GM19023 (cell line): Measurements from ENCODE around the gene MOB1B.

Experiments used
- ATAC-seq: cut with Tn5 transposase; IDR thresholded peaks from one replicate; pipeline ENCODE4 v1.9.1; 2021; ENCODE audit warnings: mild to moderate bottlenecking, moderate library complexity; ENCODE audit not compliant: unreplicated experiment

MOB1B gene

DNA sequence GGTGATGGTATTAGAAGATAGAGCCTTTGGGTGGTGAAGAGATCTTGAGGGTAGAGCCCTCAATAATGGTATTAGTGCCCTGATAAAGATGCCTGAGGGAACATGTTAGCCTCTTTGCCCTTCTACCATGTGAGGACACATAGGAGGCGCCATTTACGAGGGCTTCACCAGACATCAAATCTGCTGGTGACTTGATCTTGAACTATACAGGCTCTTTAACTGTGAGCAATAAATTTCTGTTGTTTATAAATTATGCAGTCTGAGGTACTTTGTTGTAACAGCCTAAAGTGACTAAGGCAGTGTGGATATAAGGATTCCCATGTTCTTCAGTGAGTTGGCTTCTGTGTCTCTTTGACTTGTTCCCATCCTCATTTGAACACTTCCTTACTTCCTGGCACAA, 11.8 kb downstream of the MOB1B start:
- no peak for ATAC-seq

DNA sequence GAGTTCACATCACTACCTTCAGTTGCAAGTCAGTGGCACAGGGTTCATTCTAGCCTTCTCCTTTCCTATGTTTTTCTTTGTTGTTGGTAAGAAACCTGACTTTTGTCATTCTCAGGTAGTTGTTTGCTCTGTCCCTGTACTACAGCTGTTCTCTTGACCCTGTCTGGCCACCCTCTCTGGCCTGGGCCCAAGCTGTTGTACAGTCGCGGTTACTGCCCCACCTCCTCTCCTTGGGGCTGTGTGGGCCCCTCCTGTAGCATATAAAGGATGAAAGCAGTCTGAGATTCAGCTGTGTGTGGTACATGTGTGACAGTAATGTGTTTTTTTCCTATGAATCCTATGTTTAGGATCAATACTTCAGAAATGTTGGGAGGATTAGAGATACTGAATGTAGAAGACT, 12.5 kb downstream of the MOB1B start:
- no peak for ATAC-seq

DNA sequence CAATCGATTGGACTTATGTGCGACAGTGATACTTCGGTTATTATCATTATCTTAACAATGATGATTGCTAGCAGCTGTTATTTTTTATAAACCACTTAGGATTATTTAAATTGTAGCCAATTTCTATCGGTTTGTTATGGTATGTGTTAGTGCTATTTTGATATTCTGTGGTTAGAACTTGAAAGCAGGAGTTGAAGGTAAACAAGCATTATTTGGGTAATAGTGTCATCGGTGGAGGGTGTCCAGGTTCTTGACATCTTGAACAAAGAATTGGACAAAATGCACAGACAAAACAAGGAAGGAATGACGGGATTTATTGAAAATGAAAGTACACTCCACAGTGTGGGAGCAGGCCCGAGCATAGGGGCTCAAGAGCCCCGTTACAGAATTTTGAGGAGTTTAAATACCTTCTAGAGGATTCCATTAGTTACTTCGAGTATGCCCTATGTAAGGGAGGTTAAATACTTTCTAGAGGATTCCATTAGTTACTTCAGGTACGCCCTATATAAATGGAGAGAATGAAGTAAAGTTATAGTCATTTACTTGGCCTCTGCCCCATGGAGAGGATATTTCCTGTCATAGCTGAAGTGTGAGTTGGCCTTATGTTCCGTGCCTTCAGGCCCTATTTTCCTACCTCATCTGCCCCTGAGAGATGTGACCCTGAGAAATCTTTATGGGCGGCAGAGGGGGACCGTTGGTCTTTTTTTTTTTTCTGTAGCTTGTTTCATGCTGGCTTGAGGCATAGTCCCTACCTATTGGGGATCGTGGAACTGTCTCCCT, 13.1 kb downstream of the MOB1B start:
- ATAC-seq: no peak

DNA sequence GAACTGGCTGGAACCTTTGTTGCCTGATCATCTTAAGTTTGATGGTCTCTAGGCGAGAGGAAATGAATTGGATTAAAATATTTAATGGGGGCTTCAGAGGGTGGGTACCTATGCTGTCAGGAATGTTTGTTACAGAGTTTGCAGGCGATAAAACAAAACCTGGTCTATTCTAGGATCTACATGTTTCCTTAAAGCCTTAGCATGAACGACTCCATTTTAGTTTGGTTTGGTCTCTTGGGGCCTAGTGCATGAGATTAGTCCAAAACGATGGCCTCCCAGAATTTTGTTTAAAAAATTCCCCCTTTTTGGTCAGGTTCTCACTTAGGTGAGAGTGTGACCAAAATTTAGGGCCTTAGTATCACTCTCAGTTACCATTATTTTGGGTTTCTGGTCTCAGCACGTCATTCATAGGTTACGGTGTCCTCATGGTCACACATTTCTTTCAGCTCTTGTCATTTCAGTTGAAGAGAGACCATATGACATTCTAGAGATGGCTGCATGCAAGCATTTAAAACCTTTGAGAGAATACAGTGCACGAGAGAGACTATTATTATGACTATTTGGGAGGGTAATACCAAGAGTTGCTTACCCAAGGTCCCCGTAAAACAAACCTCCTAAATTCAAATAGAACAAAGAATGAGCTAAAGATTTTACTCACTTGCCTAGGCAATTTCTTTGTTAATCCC, 13.8 kb downstream of the MOB1B start:
- ATAC-seq: no peak

DNA sequence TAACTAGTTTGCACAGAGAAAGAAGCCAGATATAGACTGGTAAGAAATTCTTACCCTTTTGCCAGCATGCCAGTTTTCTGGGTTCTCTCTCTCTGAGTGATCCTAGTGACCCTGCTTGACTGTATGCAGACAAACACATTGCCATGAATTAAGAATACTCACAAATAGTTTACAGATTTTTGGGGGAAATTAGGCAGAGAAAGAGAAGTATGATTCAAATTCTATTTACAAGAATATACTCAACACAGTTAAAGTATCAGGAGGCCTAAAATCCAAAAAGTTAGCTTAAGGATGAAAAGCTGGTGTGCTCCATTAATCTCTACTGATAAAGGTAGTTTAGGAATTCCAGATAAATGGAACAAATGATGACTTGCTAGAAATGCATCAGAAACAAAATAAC, 18.4 kb downstream of the MOB1B start:
- ATAC-seq: no peak

DNA sequence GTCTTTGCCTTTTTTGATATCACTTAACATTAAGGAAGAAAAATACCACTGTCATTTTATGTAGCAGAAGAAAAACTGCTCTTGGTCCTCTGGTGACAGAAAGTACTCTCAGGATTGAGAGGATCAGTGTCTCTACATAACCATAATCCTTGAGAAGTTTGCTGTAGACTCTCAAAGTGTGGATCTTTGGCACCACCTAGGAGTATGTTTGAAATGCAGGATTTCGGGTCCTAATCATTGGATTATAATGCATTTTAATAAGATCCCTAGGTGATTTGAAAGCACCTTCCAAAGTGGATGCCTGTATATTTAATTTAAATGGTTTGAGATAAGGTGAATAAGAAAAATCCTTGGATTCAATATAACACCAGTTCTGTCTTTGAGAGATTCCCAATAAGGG, 23.2 kb downstream of the MOB1B start:
- ATAC-seq: no peak

DNA sequence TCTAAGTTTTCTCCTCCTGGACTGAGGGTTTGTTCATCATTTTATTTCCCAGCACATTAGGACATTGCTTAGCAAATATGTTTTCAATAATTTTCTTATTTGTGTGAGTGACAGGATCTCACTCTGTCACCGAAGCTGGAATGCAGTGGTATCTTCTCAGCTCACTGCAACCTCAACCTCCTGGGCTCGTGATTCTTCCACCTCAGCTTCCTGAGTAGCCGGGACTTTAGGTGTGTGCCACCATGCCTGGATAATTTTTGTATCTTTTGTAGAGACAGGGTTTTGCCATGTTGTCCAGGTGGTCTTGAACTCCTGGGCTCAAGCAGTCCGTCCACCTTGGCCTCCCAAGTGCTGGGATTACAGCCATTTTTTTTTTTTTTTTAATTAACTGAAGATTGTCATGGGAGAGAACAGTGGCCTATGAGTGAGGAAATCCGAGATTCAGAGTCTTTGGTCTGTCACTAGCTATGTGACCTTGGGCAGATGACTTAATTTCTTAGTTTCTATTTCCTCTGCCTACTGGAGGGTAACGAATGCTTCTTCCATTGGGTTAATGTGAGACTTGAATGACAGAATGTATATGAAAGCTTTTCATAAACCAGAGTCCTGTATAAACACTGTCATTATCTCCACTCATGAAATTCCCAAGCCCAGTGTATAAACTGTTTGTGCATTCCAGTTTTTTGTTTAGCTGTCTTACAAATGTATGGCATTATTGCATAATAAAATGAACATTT, 23.9 kb downstream of the MOB1B start:
- ATAC-seq: peak; percentile 65

DNA sequence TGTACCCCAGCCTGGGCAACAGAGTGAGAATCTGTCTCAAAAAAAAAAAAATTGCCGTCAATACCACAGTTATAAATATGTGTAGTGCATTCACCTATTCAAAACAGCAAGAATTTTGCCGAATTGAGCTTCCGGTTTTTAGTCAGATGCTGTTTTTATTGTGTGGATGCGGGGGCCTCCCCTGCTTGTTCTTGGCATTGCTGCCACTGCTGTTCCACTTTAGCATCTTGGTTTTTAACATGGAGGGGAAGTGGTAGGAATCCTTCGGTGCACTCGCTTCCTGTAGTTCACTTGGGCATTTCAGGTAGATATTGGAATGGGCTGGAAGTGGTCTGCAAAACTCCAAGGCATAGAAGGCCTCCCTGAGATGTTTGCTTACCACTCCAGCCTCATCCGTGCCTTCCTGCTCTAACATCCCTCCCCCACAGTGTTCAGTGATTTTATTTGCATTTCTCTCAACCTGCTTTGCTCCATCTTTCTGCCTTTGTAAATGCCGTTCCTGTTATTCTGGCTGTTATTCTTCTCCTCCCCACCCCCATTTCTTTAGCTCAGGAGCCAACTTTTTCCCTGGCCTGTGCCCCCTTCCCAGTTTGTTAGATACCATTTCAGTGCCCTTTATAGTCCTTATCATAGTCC, 25.5 kb downstream of the MOB1B start:
- ATAC-seq: peak; percentile 46

DNA sequence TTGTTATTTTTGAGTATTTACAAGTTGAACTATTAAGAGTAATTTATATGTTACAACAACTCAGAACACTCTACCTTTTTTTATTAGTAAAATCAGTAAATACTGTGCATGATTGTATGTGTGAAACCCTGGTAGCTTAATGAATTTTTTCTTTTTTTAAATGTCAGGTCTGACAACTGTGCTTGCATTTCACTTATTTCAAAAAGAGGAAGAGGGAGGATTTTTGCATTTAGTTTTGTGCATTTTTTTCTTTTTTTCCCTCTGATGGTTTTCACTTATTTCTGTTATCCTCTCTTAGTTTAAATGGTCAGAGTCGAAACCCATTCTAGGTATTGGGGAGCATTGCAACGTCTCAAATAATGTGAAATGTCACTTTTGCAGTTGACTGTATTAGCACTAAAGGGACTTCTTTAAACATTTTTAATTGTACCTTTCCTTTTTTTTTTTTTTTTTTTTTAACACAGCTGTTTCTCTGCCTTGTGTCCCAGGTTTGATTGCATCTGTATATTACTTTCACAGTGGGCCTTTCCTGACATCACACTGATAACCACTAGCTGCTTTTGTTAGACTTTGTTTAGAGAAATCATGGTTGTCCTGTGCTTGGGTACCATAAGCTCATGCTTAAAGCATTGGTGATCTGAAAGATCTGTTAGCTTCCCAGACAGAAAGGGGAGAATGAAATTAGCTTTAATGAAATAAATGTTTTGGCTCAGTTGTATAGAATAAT, 28.5 kb downstream of the MOB1B start:
- no peak for ATAC-seq

DNA sequence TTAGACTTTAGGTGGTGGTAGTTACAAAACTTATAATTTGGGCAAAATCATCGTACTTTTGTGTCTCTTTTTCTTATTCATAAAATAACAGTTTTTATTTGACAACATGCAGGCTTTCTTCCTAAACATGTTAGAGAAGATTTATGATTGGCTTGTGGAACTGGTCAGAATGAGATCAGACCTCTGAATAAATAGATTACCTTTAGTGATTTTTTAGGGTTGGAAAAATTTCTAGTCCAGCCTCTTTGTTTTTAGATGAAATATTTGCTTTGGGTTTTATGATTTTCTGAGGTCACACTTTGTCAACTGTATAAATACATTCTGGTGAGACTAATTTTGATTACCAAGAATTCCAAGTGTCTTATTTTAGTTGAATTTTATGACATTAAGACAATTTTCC, 29.2 kb downstream of the MOB1B start:
- no peak for ATAC-seq

DNA sequence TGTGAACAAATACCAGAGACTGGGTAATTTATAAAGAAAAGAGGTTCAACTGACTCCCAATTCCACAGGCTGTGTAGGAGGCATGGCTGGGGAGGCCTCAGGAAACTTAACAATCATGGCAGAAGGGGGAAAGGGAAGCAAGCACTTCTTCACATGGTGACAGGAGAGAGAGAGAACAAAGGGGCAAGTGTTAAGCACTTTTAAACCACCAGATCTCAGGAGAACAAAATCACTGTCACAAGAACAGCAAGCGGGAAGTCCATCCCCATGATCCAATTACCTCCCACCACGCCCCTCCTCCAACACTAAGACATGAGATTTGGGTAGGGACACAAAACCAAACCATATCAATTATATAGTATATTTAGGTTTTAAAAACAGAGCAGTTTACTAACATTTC, 30.8 kb downstream of the MOB1B start:
- ATAC-seq: no peak

DNA sequence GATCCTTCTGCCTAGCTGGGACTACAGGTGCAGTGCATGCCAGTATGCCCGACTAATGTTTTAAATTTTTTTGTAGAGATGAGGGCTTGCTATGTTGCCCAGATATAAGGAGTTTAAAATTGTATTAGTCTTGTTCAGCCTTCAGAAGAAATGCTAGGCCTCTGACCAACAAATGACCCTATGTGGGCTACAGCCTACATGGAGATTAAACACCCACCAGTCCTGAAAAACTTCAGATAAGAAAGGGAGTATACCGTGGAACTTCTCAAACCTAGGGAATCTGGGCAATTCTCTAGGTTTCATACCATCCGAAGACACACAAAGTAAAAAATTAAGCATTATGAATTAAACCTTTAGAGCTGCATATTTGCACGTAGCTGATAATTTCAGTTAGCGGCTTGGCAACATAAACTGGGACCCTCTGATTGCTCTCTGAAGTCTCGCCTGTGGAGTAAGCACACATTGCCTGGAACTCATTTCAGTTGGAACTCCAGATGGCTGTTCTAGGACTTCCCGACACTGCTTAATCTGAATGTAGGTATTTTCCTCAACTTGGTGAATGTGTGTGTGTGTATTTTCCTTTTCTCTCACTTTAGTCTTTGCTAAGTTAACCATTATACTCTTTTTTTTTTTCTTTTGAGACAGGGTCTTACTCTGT, 33.0 kb downstream of the MOB1B start:
- ATAC-seq: no peak

DNA sequence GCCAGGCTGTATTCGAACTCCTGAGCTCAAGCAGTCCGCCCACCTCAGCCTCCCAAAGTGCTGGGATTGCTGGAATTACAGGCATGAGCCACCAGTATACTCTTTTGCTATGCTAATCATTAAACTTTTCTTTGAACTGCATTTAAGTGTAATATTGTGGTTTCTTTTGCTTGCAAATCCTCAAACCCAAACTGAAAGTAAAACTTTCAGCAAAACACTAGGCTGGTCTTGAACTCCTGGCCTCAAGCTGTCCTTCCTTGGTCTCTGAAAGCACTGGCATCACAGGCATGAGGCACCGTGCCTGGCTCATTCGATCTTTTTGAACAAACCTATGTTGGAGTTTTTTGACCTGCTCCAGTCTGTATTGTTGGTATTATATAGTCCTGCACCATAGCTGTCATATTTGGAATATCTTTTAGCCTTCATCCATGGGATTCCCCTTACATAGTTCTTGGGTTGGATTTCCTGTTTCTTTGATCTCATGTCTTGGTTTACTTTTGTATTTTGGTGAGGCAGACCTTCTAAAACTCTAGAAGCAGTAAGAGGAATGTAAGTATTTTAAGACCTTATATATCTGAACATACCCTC, 34.1 kb downstream of the MOB1B start:
- ATAC-seq: no peak

DNA sequence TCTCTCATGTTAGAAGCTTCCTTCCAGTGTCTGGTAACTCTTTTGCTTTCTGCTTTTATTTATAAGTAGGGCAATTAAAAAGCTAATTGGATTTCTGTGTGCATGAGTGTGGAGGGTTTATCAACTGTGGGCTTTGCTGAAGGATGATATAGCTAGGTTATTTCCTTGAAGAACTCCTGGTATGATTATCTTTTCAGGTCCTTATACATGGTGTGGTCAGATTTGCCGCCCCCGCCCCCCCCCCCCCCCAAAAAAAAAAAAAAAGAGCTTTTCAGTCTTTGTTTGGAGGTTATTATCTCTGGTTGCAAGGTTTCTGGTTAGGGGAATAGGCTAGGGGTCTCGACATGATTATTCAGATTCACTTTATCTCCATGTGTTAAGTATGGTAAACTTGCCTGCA, 35.9 kb downstream of the MOB1B start:
- no peak for ATAC-seq

DNA sequence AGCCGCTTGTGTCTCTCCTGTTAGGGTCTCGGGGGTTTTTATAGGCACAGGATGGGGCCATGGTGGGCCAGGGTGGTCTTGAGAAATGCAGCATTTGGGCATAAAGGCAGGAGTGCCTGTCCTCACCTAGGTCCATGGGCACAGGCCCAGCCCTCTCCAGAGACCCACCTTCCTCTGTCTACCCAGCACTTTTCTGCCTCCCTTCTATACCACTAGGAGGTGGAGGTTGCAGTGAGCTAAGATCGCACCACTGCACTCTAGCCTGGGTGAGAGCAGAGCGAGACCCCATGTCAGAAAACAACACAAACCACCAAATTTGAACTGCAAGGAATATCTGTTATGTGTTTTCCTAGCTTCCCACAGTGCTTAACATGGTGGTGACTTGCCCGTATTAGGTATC, 38.0 kb downstream of the MOB1B start:
- ATAC-seq: no peak

DNA sequence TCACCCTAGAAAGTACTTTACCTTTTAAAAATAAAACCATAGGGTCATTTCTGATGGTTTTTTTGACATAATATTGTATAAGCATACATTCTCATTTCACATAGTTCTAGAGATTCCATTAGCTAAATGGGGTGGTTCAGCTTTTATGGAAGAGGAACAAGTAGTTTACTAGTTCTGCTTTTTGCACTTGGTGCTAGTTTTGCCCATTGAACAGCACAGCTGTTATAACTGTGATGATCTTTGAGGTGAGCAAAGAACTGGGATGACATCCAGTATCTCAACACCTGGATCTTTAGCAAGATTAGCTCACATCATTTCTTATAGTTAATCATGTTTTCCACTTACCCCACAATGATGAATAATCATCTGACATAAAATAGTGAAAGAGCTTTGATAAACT, 40.9 kb downstream of the MOB1B start:
- ATAC-seq: peak; percentile 69

DNA sequence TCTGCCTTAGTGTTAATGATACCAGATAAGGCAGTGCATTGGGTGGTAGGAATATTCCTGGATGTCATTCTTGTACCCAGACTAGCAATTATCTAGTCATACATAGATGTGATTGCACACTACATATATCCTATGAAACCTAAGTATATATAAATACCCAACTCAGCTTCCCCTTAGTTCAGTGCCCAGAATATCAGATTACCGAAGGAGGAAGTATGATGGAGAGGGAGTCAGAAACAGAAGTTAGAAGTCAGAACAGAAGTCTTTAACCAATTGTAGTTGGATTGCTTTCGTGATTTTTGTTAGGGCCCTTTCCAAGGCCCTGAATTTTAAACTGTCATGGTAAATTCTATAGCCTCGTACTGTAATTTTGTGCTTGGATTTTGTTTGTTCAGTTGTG, 42.9 kb downstream of the MOB1B start:
- ATAC-seq: no peak

DNA sequence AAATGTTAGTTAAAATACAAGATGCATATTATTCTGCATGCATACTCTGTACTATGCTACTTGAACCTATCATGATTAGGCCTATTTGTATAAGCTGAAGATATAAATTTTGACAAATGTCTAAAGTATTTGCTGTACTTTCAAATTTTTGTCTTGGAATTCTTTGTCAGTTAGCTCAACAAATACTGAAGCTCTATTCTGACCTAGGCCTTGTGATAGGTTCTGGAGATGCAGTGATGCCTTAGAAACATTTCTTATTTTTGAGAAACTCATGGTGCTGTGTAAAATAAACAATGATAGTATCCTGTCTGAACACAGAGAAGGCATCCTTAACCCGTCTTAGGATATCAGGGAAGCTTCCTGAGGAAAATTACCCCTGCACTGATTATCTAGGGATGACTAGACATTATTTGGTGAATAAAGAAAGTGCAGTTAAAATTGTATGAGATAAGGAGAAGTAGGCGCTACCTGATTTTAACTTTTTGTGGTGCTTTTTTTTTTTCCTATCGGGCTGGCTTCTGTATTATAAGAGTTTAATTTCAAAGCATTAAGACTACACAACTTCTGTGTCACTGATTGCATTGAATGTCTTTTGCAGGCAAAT, 43.4 kb downstream of the MOB1B start:
- ATAC-seq: no peak

DNA sequence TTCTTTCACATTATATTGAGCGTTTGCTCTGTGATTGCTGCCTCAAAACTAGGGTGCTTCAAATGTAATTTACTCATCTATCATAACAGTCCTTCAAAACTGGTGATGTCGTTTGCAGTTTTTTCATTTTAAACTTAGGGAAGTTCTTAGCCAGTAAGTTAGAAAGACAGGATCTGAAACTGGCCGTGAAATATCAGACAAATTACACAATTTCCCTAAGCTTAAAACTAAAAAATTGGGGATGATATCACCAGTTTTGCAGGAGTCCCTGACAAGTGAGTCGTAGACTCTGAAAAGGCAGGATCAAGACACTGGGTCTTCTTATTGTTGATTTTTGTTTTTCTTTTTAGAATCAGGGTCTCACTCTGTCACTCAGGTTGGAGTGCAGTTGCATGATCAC, 44.8 kb downstream of the MOB1B start:
- no peak for ATAC-seq
